A549 (cell line): ENCODE results near the gene SLC23A2. TPM values are rescaled to one million over a fixed set of nuclear protein-coding genes. Genes with fewer than 3 reads are reported as not detected.
A peak's percentile ranks its signal among the peaks of the same experiment; 100 is the strongest.

Experiments used
- ATAC-seq, 2 experiments: fragments of 200-7000 bp in 1 of 2; fragments of >200 bp in 1 of 2; cut with Nextera tagmentation in 1 of 2; cut with Tn5 transposase in 1 of 2; 3 replicates each; pipeline versions ENCODE4 v1.8.0 to v1.9.1; 2018 to 2020; ENCODE audit warnings: mild to moderate bottlenecking in 1 of 2, moderate library complexity in 1 of 2
- CTCF ChIA-PET: fragments of 300-600 bp; sonication (Branson Sonifier 250); formaldehyde crosslinking; extraction: SDS; loops from one replicate; lab custom pipeline; 2021; ENCODE audit warnings: antibody characterized with exemption, inconsistent platforms; lab: Yijun Ruan, JAX
- POLR2A ChIA-PET: fragments of 350-600 bp; formaldehyde crosslinking; extraction: SDS; loops from one replicate; lab custom pipeline; 2021; ENCODE audit warnings: antibody characterized with exemption, inconsistent platforms; lab: Yijun Ruan, JAX
- DNase-seq, 2 experiments: peaks; one replicate each; pipeline versions ENCODE4 v3.0.0 to v3.0.0-alpha.2; 2011 to 2016; ENCODE audit warnings: low read depth in 1 of 2, low spot score in 1 of 2
- FAIRE-seq: peaks from 2 replicates; lab custom pipeline; 2011; peaks lifted over from hg19 to GRCh38; lab: Jason Lieb, UNC
- H3K27ac ChIP-seq, 2 experiments: fragments of >200 bp; sonication (Bioruptor Twin); formaldehyde crosslinking; 3 replicates each; pipeline ENCODE4 v1.5.1; 2016 to 2017
- H3K4me1 ChIP-seq: fragments of >200 bp; sonication (Bioruptor Twin); formaldehyde crosslinking; 3 replicates; pipeline ENCODE4 v1.6.1; 2016
- H3K4me2 ChIP-seq: fragments of >200 bp; sonication (Bioruptor Twin); formaldehyde crosslinking; 3 replicates; pipeline ENCODE4 v1.6.1; 2016
- H3K4me3 ChIP-seq: fragments of >200 bp; sonication (Bioruptor Twin); formaldehyde crosslinking; 3 replicates; pipeline ENCODE4 v1.5.1; 2016
- H3K9me3 ChIP-seq: fragments of >200 bp; sonication (Bioruptor Twin); formaldehyde crosslinking; 3 replicates; pipeline ENCODE4 v1.6.1; 2016
- BHLHE40 ChIP-seq: IDR thresholded peaks from 2 replicates; pipeline ENCODE4 v1.6.1; 2012; ENCODE audit warnings: low read depth, low read length, inconsistent platforms
- CEBPB ChIP-seq, 2 experiments: fragments of >200 bp in 1 of 2; sonication (Bioruptor Twin) in 1 of 2; formaldehyde crosslinking in 1 of 2; IDR thresholded peaks; 2 replicates each; pipeline ENCODE4 v1.6.1; 2012 to 2016
- CHD2 ChIP-seq: fragments of 150-350 bp; IDR thresholded peaks from 2 replicates; pipeline ENCODE4 v1.6.1; 2014; ENCODE audit warnings: low read length; ENCODE audit not compliant: partially characterized antibody
- CHD4 ChIP-seq: fragments of 200-600 bp; sonication (generic); IDR thresholded peaks from 2 replicates; pipeline ENCODE4 v1.6.1; 2016; ENCODE audit warnings: antibody characterized with exemption, mild to moderate bottlenecking, borderline replicate concordance
- CTCF ChIP-seq: fragments of >200 bp; sonication (Bioruptor Twin); formaldehyde crosslinking; IDR thresholded peaks from 3 replicates; pipeline ENCODE4 v1.5.1; 2016
- EHF ChIP-seq: fragments of 250-450 bp; sonication (Bioruptor Pico); IDR thresholded peaks from 2 replicates; pipeline ENCODE4 v1.5.0; 2020; ENCODE audit warnings: mild to moderate bottlenecking
- EP300 ChIP-seq, 2 experiments: fragments of >200 bp; sonication (Bioruptor Twin); formaldehyde crosslinking; IDR thresholded peaks; 2 replicates in 1 of 2; 3 replicates in 1 of 2; pipeline ENCODE4 v1.6.1; 2016 to 2017
- ESRRA ChIP-seq: fragments of 150-350 bp; IDR thresholded peaks from 2 replicates; pipeline ENCODE4 v1.6.1; 2014; ENCODE audit warnings: mild to moderate bottlenecking, low read length, borderline replicate concordance
- FOSL2 ChIP-seq, 2 experiments: fragments of 450-650 bp in 1 of 2; fragments of >200 bp in 1 of 2; sonication (Bioruptor Twin) in 1 of 2; formaldehyde crosslinking; IDR thresholded peaks; 2 replicates each; pipeline versions ENCODE4 v1.5.0 to v1.6.1; 2016 to 2020; ENCODE audit warnings: mild to moderate bottlenecking in 1 of 2, moderate library complexity in 1 of 2
- GATA3 ChIP-seq: IDR thresholded peaks from 2 replicates; pipeline ENCODE4 v1.6.1; 2012; ENCODE audit warnings: borderline replicate concordance
- HMGXB4 ChIP-seq: fragments of 250-450 bp; sonication (Bioruptor Pico); IDR thresholded peaks from 2 replicates; pipeline ENCODE4 v1.5.0; 2021; ENCODE audit warnings: mild to moderate bottlenecking, moderate library complexity, borderline replicate concordance
- HOXB13 ChIP-seq: fragments of 250-450 bp; sonication (Bioruptor Pico); IDR thresholded peaks from 2 replicates; pipeline ENCODE4 v1.5.0; 2020; ENCODE audit warnings: low read depth, mild to moderate bottlenecking, moderate library complexity
- JUN ChIP-seq, 2 experiments: fragments of >200 bp; sonication (Bioruptor Twin); formaldehyde crosslinking; IDR thresholded peaks; 2 replicates in 1 of 2; 3 replicates in 1 of 2; pipeline ENCODE4 v1.6.1; 2016 to 2017
- NFE2L2 ChIP-seq: fragments of 150-350 bp; conservative IDR thresholded peaks from 2 replicates; pipeline ENCODE4 v1.6.1; 2014; ENCODE audit warnings: low read length
- RAD21 ChIP-seq, 2 experiments: fragments of >200 bp in 1 of 2; sonication (Bioruptor Twin) in 1 of 2; formaldehyde crosslinking in 1 of 2; IDR thresholded peaks in 1 of 2; conservative IDR thresholded peaks in 1 of 2; 2 replicates in 1 of 2; 3 replicates in 1 of 2; pipeline ENCODE4 v1.6.1; 2012 to 2018; ENCODE audit warnings: inconsistent platforms in 1 of 2
- RARB ChIP-seq: fragments of 250-450 bp; sonication (Bioruptor Pico); IDR thresholded peaks from 2 replicates; pipeline ENCODE4 v1.8.0; 2021; ENCODE audit warnings: mild to moderate bottlenecking, moderate library complexity
- RCOR1 ChIP-seq: fragments of 150-350 bp; IDR thresholded peaks from 2 replicates; pipeline ENCODE4 v1.6.1; 2014; ENCODE audit warnings: antibody characterized with exemption, low read length, low read depth
- REST ChIP-seq: fragments of 200-600 bp; sonication (generic); IDR thresholded peaks from 2 replicates; pipeline ENCODE4 v1.6.1; 2016; ENCODE audit warnings: antibody characterized with exemption, mild to moderate bottlenecking, moderate library complexity
- RFX5 ChIP-seq: fragments of 450-650 bp; IDR thresholded peaks from 2 replicates; pipeline ENCODE4 v1.7.1; 2014; ENCODE audit warnings: antibody characterized with exemption, mild to moderate bottlenecking, moderate library complexity
- RNF2 ChIP-seq: fragments of 200-600 bp; sonication (generic); IDR thresholded peaks from 2 replicates; pipeline ENCODE4 v1.6.1; 2016; ENCODE audit warnings: low read depth, mild to moderate bottlenecking, antibody characterized with exemption, moderate library complexity, borderline replicate concordance
- SMC3 ChIP-seq: fragments of >200 bp; sonication (Bioruptor Twin); formaldehyde crosslinking; IDR thresholded peaks from 3 replicates; pipeline ENCODE4 v1.6.1; 2018; ENCODE audit warnings: inconsistent platforms
- SREBF2 ChIP-seq: fragments of 450-650 bp; IDR thresholded peaks from 2 replicates; pipeline ENCODE4 v1.6.1; 2014; ENCODE audit warnings: mild to moderate bottlenecking, moderate library complexity
- WGBS: methylation state at CpG from one replicate; pipeline ENCODE4 v1.1.6; 2017; ENCODE audit errors: missing lambda C conversion rate; 5-methylcytosine and 5-hydroxymethylcytosine counted together
- polyA plus RNA-seq, 4 experiments: library from polyadenylated mRNA; depleted of rRNA in 3 of 4; stranded (reverse); fragments of >200 nt; fragmentation: RNase III in 1 of 4; extraction: RNeasy Plus Mini Kit Qiagen cat#74134 plus additional on column Dnase treatment in 1 of 4; gene quantifications; 2 replicates in 3 of 4; 3 replicates in 1 of 4; pipeline ENCODE4 v1.2.3, GENCODE V29; 2011 to 2017
- TF ChIP-seq, protein P1 (sequence below): IDR thresholded peaks from 2 replicates; pipeline ENCODE4 v1.6.1; 2012
- TF ChIP-seq, protein P2 (sequence below): fragments of 150-350 bp; IDR thresholded peaks from 2 replicates; pipeline ENCODE4 v1.6.1; 2014; ENCODE audit warnings: low read depth, mild to moderate bottlenecking, low read length

Gene SLC23A2
- polyA plus RNA-seq, 2 of the 4 experiments (the other 2 are of a cell fraction): 13.1 to 47.8 TPM

DNA sequence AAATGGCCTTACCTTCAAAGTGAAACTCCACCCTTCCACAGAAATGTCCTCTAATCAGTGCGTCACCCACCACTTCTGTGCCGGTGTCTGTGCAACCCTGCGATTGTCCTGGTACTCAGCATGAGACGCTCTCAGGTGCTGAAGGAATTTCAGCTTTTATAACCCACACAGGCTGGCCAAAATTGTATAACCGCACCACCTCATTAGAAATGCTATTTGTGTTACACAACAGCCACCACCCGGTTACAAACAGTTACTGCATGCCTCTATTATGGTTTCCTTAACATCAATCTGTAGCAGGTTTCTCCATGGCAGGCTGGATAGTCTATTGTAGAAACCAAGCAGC lies 51.5 kb downstream of the SLC23A2 start:
- no peak for TF ChIP-seq HOXB13 (CRISPR knock-in tag)
- peak; percentile 64 for TF ChIP-seq CTCF
- TF ChIP-seq RAD21 (conservative IDR thresholded peaks at IDR 0.05 in 1 of 2, IDR thresholded peaks at IDR 0.05 in 1 of 2): peak; percentile 79 to 80
- TF ChIP-seq RCOR1: no peak
- peak; percentile 76 for TF ChIP-seq SMC3
- no peak for TF ChIP-seq CHD2
- TF ChIP-seq BHLHE40: no peak
- TF ChIP-seq FOSL2 (IDR thresholded peaks at IDR 0.05): no peak
- no peak for TF ChIP-seq FOSL2 (CRISPR knock-in tag; IDR thresholded peaks at IDR 0.05)
- no peak for TF ChIP-seq EHF (CRISPR knock-in tag)
- TF ChIP-seq, protein P1, sequence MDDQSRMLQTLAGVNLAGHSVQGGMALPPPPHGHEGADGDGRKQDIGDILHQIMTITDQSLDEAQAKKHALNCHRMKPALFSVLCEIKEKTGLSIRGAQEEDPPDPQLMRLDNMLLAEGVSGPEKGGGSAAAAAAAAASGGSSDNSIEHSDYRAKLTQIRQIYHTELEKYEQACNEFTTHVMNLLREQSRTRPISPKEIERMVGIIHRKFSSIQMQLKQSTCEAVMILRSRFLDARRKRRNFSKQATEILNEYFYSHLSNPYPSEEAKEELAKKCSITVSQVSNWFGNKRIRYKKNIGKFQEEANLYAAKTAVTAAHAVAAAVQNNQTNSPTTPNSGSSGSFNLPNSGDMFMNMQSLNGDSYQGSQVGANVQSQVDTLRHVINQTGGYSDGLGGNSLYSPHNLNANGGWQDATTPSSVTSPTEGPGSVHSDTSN: no peak
- TF ChIP-seq GATA3: no peak
- TF ChIP-seq, all 56 proteins: peak for 3
- Histone ChIP-seq H3K4me3 (no peak overlapping the region), H3K4me1 (peaks cover 31% of the 10 kb centered on the region; the same call in 2 of the 3 replicates), H3K9me3 (peaks cover 13% of the 10 kb centered on the region), H3K27ac (no peak overlapping the region), H3K4me2 (no peak overlapping the region)
- no peak for FAIRE-seq
- CTCF ChIA-PET: interaction anchor here (0.7 to 3.5 kb wide), 29 partner anchors 9 to 345 kb away, joined by 3 to 18 read pairs (median 4); no protein-coding TSS in a partner anchor
- DNase-seq: peak; percentile 46 to 60
- WGBS: 71% methylated on average over 6 of the region's 6 CpGs
- ATAC-seq: peak; percentile 84 to 86; a peak in 5 of 6 replicates
- POLR2A ChIA-PET: interaction anchor here (0.6 kb wide), 1 partner anchor 146 kb away, joined by 3 read pairs; no protein-coding TSS in a partner anchor

DNA sequence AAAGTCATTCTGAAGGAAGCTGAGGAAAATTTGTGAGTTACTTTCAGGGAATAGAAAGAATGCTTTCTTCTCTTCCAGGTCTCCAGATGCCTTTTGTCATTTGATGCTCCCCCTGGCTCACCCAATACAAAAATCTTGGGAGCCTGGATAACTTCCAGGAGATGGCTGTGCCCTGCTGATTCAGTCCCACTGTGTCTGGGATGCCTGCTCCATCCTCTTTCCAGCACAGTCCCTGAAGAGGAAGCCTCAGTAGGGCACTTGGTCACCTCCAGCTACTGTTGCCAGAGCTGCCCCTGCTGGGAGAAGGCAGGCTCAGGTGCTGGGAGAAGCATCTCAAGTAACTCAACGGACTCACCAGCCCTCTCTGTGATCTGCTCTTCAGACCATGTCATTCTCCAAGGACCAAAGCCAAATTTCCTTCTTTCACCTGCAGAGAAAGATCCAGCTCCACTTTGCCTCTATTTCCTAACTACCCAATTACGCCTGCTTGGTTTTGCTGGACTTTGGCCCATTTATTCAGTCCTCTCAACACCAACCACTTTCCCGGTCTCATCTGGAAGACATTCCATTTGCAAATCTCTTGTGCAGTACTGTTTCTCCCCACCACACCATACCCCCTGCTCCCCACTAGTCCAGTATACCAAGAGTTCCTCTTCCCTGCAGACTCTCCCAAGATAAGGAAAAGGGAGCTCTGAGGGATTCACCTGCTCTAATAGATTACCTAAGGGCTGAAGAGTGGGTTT lies 53.3 kb downstream of the SLC23A2 start:
- H3K27ac ChIP-seq: no peak overlapping the region; a peak in 1 of 6 replicates
- ATAC-seq (peak; percentile 33 to 68; a peak in 3 of 6 replicates), FAIRE-seq (no peak), DNase-seq (no peak)
- POLR2A ChIA-PET: no interaction called here
- CTCF ChIA-PET: interaction anchor here (0.9 to 2.9 kb wide), 13 partner anchors 8 to 643 kb away, joined by 3 to 22 read pairs (median 4); no protein-coding TSS in a partner anchor
- peaks cover 11% of the 10 kb centered on the region for H3K9me3 ChIP-seq
- H3K4me1 ChIP-seq: peaks cover 31% of the 10 kb centered on the region; the same call in 2 of the 3 replicates
- no peak overlapping the region for H3K4me3 ChIP-seq
- no peak overlapping the region for H3K4me2 ChIP-seq
- WGBS: 79% methylated on average over 3 of the region's 3 CpGs
- no peak for TF ChIP-seq SREBF2
- no peak for TF ChIP-seq REST
- no peak for TF ChIP-seq ESRRA
- no peak for TF ChIP-seq CHD4
- TF ChIP-seq HMGXB4 (CRISPR knock-in tag): no peak
- no peak for TF ChIP-seq JUN (IDR thresholded peaks at IDR 0.05)
- no peak for TF ChIP-seq RNF2
- no peak for TF ChIP-seq RAD21 (conservative IDR thresholded peaks at IDR 0.05 in 1 of 2, IDR thresholded peaks at IDR 0.05 in 1 of 2)
- TF ChIP-seq EP300 (IDR thresholded peaks at IDR 0.05): no peak
- TF ChIP-seq RFX5: no peak
- TF ChIP-seq NFE2L2: no peak
- TF ChIP-seq RCOR1: no peak
- no peak for TF ChIP-seq FOSL2 (IDR thresholded peaks at IDR 0.05)
- no peak for TF ChIP-seq FOSL2 (CRISPR knock-in tag; IDR thresholded peaks at IDR 0.05)
- TF ChIP-seq RARB (CRISPR knock-in tag): no peak
- TF ChIP-seq CEBPB (IDR thresholded peaks at IDR 0.05): no peak
- TF ChIP-seq, protein P2, sequence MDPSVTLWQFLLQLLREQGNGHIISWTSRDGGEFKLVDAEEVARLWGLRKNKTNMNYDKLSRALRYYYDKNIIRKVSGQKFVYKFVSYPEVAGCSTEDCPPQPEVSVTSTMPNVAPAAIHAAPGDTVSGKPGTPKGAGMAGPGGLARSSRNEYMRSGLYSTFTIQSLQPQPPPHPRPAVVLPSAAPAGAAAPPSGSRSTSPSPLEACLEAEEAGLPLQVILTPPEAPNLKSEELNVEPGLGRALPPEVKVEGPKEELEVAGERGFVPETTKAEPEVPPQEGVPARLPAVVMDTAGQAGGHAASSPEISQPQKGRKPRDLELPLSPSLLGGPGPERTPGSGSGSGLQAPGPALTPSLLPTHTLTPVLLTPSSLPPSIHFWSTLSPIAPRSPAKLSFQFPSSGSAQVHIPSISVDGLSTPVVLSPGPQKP: no peak
